GM18858 (cell line): ENCODE measurements around the gene UGDH.
"Not testable (repeated sequence)": the region's sequence is repeated elsewhere in the genome, so short reads cannot be mapped to it uniquely, and the experiment has no call there.

Experiments
- ATAC-seq: cut with Tn5 transposase; IDR thresholded peaks from one replicate; pipeline ENCODE4 v1.9.1; 2021; ENCODE audit not compliant: unreplicated experiment

Gene UGDH

GRCh38 chr4:39527296-39528060 is at the start of gene UGDH:
Gene UGDH (minus strand): TSS chr4:39527439. CDS start chr4:39521512, 5,927 bp downstream.
- ATAC-seq, result peak; percentile 88

GRCh38 chr4:39574946-39575345 is 47.7 kb upstream of the UGDH start:
- ATAC-seq, result no peak

DNA sequence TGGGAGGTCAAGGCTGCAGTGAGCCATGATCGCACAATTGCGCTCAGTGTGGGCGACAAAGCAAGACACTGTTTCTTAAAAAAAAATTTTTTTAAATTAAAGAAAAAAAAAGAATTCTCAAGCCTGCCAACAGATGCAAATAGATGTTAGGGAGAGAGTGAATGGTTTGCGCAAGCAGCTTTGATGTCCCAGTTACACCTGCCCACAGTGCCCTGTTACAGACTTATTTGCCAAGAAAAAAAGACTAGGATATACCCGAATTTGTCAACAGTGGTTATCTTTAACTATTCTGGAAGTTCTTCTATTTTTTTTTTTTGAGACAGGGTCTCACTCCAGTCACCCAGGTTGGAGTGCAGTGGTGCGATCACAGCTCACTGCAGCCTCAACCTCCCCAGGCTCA is 44.3 kb upstream of the UGDH start:
- no peak for ATAC-seq

- no peak for ATAC-seq
Measured at GRCh38 chr4:39571054-39571453, 43.8 kb upstream of the UGDH start.

DNA sequence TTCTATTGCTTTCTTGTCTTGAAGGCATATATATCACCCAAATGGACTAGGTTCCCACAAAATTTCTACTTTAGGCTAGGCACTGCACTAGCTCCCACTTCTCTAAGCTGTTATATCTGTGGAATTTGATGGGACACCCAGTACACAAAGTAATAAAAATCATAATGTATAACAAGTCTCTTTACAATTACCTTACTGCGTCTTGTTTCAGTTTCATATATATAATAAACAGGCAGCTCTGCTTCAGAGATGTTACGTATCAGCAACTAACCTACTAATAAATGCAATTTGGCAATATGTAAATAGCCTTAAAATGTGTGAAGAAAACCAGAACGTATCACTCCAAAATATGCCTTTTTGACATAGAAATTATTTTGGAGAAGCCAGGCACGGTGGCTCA is 42.0 kb upstream of the UGDH start:
- no peak for ATAC-seq

- ATAC-seq, result no peak
Measured at GRCh38 chr4:39568805-39569204, 41.6 kb upstream of the UGDH start.

DNA sequence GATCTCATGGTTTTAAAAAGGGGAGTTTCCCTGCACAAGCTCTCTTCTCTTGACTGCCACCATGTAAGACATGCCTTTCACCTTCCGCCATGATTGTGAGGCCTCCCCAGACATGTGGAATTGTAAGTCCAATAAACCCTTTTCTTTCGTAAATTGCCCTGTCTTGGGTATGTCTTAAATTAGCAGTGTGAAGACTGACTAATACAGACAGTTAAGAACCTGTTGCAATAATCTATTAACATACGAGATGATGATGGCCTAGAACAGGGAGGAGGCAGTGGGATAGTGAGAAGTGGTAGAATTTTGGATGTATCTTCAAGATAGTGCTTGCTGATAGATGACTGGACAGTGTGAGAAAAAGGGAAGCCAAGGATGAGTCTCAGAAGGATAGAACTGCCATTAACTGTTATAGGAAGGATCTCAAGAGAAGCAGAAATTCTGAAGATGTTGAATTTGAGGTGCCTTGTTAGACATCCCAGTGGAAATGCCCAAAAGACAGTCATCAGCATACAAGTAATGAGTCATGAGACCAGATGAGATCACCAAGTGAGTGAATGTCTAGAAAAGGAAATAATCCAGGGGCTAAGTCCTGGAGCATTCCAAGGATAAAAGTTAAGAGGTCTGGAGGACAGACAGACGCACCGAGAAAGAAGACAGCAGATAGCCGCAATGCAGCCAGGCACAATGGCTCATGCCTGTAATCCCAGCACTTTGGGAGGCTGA is 38.8 kb upstream of the UGDH start:
- no peak for ATAC-seq

GRCh38 chr4:39563346-39563847 is 36.2 kb upstream of the UGDH start:
- no peak for ATAC-seq

DNA sequence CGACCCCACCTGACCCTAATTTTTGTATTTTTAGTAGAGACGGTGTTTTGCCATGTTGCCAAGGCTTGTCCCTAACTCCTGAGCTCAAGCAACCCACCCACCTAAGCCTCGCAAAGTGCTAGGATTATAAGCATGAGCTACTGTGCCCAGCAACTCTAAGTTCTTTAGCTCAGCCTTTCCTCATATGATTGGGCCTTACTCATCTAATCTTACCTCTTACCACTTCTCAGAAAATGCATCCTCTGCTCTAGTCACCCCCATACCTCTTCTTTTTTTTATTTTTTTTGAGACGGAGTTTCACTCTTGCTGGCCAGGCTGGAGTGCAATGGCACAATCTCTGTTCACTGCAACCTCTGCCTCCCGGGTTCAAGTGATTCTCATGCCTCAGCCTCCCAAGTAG is 35.6 kb upstream of the UGDH start:
- no peak for ATAC-seq

GRCh38 chr4:39559626-39560025 is 32.4 kb upstream of the UGDH start:
- no peak for ATAC-seq

- no peak for ATAC-seq
Measured at GRCh38 chr4:39555472-39555871, 28.2 kb upstream of the UGDH start.

- no peak for ATAC-seq
Measured at GRCh38 chr4:39548425-39549067, 21.3 kb upstream of the UGDH start.

DNA sequence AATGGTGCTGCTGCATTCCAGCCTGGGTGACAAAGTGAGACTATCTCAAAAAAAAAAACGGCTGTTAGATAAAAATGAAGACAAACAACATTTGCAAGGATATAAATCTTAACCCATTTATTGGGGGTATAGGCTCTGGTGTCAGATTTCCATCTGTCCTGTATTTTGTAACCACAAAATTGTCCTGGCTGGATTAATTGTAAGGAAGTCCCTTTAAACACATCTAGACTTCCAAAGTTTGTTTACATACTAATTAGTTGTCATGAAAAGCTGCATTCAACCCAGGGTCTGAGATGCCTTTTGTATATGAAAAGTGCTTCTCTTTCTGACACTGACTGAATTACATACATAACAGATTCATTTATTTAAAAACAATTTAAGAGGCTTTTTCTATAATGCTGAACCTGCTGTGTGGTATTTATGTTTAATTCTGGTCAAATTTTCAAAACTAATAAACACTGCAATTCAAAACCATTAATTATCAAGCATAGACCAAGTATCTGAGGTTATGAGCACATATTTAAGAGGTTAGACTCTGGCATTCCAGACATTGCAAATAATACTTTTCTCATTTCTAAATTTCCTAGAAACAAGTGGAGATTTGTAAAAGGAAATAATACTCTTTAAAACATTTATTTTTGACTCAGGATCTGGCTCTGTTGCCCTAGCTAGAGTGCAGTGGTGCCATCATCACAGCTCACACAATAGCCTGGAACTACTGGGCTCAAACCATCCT is 17.5 kb upstream of the UGDH start:
- ATAC-seq, result no peak

GRCh38 chr4:39544080-39544479 is 16.8 kb upstream of the UGDH start:
- ATAC-seq, result not testable (repeated sequence)

DNA sequence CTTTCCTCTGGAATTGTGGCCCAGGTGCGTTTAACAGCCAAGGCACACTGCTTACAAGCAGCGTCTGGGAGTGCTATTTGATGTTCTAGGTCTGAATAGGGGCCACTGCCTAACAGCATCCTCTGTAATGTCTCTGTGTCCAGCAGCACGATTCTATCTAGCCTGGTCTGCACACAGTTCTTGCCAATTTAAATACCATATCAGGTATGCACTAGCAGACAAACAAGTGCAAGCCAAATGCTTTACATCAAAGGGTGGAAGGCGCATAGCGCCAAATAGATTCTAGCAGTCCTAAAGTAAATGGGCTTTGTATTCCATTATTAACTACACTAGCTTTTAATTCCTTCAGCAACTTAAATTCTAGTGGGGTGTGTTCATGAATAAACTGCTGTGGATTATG is 15.8 kb upstream of the UGDH start:
- no peak for ATAC-seq

DNA sequence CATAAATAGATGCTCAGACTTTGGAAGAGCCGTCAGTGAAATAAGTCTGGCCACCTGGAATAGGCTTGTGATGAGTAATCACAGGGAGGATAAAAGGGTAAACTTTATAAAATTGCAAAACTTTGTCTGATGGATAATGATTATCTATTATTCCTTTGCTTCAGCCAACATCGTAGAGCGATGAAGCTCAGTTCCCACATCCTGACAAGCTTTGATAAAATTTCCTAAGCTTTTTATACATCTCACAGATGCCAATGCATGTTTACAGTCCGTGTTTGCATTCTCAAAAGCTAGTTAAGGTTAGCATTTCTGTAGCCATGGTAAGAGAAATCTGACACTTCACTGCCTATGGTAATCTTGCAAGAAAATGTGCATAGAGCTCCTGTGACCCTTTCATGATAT is 15.4 kb upstream of the UGDH start:
- no peak for ATAC-seq

- no peak for ATAC-seq
Measured at GRCh38 chr4:39541987-39542610, 14.9 kb upstream of the UGDH start.

GRCh38 chr4:39539089-39539611 is 11.9 kb upstream of the UGDH start:
- ATAC-seq, result no peak

DNA sequence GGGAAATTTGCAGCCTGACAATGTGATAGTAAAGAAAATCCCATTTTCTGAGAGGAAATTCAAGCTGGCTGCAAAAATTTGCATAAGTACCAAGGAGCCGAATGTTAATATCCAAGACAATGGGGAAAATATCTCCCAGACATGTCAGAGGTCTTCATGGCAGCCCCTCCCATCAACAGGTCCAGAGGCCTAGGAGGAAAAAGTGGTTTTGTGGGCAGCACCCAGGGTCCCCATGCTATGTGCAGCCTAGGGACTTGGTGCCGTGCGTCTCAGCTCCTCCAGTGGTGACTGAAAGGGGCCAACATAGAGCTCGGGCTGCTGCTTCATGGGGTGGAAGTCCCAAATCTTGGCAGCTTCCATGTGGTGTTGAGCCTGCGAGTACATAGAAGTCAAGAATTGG is 6.3 kb upstream of the UGDH start:
- no peak for ATAC-seq

DNA sequence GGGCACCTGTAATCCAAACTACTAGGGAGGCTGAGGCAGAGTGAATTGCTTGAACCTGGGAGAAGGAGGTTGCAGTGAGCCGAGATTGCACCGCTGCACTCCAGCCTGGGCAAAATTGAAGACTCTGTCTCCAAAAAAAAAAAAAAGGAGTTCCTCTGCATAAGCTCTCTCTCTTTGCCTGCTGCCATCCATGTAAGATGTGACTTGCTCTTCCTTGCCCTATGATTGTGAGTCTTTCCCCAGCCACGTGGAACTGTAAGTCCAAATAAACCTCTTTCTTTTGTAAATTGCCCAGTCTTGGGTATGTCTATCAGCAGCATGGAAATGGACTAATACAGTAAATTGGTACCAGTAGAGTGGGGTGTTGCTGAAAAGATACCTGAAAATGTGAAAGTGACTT is 5.0 kb upstream of the UGDH start:
- not testable (repeated sequence) for ATAC-seq
